Skin of body (tissue), 1 donor: ENCODE results near the gene CHD1L. TPM values are rescaled to one million over a fixed set of nuclear protein-coding genes. Genes with fewer than 3 reads are reported as not detected.

ENCODE experiments used
- total RNA-seq: library from RNA; depleted of rRNA; stranded (reverse); fragments of >200 nt; gene quantifications from one replicate; pipeline ENCODE4 v1.2.3, GENCODE V29; 2014

The CHD1L gene
- total RNA-seq, 1 donor from 2014 or later: 30.8 TPM

Other genes starting within 250 kb of the CHD1L start
- gene PRKAB2, start 70.2 kb upstream of the CHD1L start, total RNA-seq: 16.6 TPM
- 3.1 TPM for gene FMO5, start 17.3 kb upstream of the CHD1L start, total RNA-seq